Activated CD8-positive, alpha-beta memory T cell treated with anti-CD3 and anti-CD28 coated beads, Interleukin-2, amount 50 U/mL, for 24 hours (primary cell): ENCODE data around the gene TVP23A.

Experiments used
- DNase-seq: peaks from one replicate; pipeline ENCODE4 v3.0.0-alpha.2; 2020; ENCODE audit errors: extremely low read depth

The TVP23A gene

GRCh38 chr16:10817963-10818941 lies at the start of gene TVP23A:
Gene TVP23A, minus strand, starts transcription at chr16:10818794. Its CDS starts 301 bp downstream, at chr16:10818493.
- no peak for DNase-seq

DNA sequence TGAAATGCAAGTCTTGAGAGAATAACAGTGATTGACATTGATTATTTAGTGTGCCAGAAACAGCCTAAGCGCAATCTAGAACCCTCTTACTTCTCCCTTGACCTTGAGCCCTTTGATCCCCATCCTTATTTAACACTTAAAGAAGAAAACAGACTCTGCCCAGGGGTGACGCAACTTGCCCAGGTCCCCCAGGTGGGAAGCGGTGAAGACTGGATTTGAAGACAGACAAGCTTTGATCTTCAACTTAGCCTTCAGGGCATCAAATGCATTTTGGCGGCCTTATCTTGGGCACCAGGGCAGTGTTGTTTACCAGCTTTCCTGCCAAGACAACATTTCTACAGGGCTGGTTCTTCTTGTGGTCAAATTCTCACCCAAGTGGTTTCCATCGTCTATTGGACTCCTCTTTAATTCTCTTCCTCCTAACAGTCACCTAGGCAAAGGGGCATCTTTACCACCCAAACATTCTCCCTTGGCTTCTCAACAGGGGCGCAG lies 49.6 kb upstream of the TVP23A start:
- DNase-seq: no peak

- DNase-seq: no peak
Observed at GRCh38 chr16:10867199-10867598, 48.6 kb upstream of the TVP23A start.

DNA sequence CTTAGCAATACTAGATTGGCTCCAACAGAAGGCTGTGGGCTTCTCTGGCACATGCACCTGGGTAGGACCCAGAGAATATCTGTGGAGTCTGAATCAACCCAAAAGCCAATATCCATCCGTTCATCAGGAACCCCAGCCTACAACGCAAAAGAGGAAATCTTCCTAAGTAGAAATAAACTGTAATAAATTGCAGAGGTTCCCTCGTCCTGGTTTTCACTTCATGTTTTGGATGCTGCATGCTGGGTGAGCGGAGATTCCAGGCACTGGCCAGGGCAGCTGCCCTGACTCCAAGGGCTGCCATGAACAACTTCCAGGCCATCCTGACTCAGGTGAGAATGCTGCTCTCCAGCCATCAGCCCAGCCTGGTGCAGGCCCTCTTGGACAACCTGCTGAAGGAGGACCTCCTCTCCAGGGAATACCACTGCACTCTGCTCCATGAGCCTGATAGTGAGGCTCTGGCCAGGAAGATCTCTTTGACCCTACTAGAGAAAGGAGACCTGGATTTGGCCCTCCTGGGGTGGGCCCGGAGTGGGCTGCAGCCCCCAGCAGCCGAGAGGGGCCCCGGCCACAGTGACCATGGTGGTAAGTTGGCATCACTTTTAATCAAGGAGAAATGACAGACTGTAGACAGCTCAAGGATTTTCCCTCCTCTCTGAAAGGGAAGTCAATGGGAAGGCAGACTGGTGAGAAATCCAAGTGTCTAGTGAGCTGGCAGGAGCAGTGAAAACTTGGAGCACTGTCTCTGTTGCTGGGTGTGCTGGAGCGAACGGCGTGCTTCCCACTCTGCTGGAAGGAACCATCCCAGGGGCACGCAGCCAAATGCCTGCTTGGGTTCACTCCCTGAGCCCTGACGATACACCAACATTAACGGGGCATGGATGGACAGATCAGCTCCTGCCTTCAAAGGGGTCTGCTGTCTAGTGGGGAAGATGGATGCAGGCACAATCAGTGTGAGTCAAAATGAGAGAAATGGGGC lies 47.7 kb upstream of the TVP23A start:
- DNase-seq: no peak

- no peak for DNase-seq
Observed at GRCh38 chr16:10862438-10862837, 43.8 kb upstream of the TVP23A start.

DNA sequence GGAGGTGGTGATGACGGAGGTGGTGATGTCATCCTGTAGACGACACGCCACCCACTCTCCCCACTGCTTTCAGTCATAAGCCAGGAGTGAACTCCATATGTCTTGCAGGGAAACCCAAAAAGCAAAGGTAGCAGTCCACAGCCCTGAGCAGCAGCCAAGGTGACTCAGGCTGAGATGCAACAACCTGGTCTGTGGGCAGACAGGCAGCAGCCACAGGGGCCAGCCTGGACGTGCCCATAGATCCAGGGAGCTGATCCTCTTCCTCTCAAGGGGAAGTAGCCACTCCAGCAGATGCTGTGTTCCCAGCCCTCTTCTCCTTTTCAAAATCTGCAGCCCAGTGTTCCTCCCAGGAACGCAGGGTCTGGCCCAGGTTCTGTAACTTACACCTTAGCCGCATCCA lies 41.1 kb upstream of the TVP23A start:
- DNase-seq: no peak

- DNase-seq: no peak
Observed at GRCh38 chr16:10859020-10859419, 40.4 kb upstream of the TVP23A start.

DNA sequence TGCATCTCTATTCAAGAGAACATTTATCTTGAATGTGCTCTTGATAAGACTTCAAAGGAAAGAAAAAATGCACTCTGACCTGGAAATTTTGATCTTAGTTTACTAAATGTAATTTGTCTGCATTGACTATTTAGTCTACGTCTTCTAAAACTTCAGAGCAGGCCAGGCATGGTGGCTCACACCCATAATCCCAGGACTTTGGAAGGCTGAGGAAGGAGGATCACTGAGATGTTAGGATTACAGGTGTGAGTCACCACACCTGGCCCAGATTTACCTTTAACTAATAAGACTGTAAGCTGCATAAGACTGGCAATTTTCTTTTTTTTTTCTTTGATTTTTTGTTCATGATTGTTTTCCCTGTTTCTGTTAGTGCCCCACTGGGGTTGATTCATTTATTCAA lies 39.6 kb upstream of the TVP23A start:
- DNase-seq: no peak

DNA sequence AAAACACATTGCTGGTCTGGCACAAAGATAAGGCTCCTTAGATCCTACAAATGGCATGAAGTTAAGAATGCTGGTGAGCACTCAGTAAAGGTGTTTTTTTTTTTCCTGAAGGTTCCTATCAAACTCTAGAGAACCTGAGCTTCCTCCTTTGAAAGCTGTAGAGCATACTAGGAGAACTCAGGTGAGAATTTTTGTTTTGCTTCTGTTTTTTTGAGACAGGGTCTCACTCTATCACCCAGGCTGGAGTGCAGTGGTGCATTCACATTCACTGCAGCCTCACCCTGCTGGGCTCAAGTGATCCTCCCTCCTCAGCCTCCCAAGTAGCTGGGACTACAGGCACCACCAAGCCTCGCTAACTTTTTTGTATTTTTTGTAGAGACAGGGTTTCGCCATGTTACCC lies 37.4 kb upstream of the TVP23A start:
- no peak for DNase-seq

DNA sequence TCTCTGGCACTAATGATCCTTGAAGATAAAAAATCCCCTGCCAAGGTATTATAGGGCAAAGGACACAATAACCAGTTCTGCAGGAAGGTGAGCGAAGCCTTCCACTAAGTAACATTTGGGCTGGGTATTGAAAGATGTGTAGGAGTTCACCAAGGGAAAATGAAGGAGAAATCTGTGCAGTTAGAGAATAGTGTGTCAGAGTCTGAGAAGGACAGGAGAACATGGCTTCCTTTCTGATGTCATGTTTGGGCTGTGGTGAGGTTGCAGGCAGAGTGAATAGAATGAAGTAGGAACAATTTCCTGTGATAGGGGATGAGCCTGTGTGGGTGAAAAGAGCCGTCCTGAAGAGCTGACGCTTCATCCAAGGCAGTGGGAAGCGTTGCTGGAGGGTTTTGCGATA lies 34.4 kb upstream of the TVP23A start:
- DNase-seq: no peak

GRCh38 chr16:10852286-10852685 lies 33.7 kb upstream of the TVP23A start:
- DNase-seq: no peak

GRCh38 chr16:10851512-10851911 lies 32.9 kb upstream of the TVP23A start:
- no peak for DNase-seq

GRCh38 chr16:10850478-10850850 lies 31.9 kb upstream of the TVP23A start:
- DNase-seq: no peak

DNA sequence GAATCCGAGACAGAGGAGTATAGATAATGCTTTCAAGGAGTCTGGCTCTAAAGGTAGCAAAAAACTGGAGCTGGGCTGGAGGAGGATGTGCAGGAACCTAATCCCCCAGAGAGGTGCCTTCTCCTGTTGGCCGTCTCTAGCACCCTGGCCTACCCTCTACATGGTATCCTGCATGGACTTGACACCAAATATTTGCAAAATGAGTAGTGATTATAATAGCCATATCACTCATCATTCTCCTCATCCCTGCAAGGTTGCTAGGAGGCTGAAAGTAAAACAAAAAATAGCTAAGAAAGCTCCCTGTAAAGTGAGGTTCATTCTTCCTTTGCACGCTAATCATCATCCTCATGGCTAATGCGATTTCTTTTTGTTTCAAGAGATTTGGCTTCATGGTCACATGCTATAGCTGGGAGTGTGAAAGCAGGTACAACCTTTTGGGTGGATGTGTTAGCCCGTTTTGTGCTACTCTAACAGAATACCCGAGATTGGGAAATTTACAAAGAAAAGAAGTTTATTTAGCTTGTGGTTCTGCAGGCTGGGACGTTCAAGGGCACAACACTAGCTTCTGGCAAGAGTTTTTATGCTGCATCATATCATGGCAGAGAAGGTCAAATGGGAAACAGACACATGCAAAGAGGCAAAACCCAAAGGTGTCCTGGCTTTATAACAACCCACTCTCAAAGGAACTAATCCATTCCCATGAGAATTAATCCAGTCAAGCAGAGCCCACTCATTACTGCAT lies 31.3 kb upstream of the TVP23A start:
- DNase-seq: no peak

DNA sequence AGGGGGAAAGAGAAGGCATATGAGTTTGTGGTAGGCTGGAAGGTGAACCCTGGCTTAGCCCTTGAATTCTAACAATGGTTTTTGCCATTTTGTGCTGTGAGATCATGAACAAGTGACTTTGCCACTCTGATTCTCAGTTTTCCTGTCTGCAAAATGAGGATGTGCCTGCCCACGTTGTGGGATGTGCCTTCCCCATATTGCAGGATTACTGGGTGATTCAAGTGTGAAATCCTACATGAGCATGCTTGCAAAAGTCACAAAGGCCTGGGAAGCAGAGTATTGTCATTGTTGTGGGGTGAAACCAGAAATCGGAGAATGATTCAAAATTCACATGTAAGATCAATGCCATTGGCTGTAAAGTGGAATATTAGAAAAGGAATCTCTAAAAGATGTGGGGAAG lies 28.6 kb upstream of the TVP23A start:
- no peak for DNase-seq

GRCh38 chr16:10846213-10846998 lies 27.8 kb upstream of the TVP23A start:
- no peak for DNase-seq

- DNase-seq: no peak
Observed at GRCh38 chr16:10840703-10841102, 22.1 kb upstream of the TVP23A start.

DNA sequence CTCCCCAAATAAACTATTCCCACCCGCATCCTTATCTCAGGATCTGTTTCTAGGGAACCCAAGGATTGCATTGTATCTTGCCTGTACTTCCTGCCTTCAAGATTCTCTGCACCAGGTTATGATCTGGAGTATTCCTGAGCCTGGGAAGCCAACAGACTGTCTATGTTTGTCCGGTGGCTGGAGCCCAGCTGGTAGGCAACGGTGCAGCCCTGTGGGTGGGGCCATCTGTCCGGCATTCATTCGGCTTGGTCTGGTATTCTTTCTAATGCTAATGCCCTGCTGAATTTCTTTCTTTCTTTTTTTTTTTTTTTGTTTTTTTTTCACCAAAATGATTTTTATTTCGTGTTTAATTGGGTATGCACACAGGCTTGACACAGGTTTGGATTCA lies 20.7 kb upstream of the TVP23A start:
- DNase-seq: no peak

DNA sequence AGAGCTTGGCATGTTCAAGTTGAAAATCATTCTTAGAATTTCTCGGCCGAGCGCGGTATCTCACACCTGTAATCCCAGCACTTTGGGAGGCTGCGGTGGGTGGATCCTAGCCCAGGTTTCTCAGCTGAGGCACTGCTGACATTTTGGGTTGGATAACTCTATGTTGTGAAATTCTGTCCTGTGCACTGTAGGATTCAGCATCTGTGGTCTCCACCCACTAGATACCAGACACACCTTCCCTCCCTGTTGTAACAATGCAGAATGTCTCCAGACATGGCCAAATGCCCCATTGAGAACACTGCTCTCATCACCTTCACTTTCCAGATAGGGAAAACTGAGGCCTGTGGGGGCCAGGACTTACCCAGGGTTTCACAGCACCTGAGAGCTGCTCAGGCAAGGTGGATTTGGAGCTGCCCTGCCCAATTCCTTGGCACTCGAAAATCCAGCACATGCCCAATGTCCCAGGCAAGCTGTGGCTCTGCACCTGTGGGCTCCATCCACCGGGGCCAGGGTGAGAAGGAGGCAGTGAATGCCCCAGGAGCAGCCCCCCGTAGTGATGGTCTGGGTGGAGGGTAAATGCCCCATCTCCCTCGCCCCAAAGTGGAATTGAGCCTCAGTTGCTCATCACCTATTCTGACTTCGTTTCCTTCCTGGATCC lies 20.2 kb upstream of the TVP23A start:
- DNase-seq: no peak

GRCh38 chr16:10836174-10836853 lies 17.7 kb upstream of the TVP23A start:
- no peak for DNase-seq
